DND-41 (cell line): ENCODE measurements around the gene COG8.

Source experiments
- EZH2 ChIP-seq: IDR thresholded peaks from 3 replicates; pipeline ENCODE4 v1.6.1; 2012; ENCODE audit warnings: borderline replicate concordance, low read depth, mild to moderate bottlenecking, moderate library complexity, low read length, inconsistent platforms; ENCODE audit not compliant: severe bottlenecking
- TF ChIP-seq, protein P1 (sequence below): IDR thresholded peaks from 2 replicates; pipeline ENCODE4 v1.5.1; 2012; ENCODE audit warnings: borderline replicate concordance, low read length, moderate library complexity, mild to moderate bottlenecking; ENCODE audit not compliant: poor library complexity, severe bottlenecking; ENCODE audit errors: extremely low read depth

DNA sequence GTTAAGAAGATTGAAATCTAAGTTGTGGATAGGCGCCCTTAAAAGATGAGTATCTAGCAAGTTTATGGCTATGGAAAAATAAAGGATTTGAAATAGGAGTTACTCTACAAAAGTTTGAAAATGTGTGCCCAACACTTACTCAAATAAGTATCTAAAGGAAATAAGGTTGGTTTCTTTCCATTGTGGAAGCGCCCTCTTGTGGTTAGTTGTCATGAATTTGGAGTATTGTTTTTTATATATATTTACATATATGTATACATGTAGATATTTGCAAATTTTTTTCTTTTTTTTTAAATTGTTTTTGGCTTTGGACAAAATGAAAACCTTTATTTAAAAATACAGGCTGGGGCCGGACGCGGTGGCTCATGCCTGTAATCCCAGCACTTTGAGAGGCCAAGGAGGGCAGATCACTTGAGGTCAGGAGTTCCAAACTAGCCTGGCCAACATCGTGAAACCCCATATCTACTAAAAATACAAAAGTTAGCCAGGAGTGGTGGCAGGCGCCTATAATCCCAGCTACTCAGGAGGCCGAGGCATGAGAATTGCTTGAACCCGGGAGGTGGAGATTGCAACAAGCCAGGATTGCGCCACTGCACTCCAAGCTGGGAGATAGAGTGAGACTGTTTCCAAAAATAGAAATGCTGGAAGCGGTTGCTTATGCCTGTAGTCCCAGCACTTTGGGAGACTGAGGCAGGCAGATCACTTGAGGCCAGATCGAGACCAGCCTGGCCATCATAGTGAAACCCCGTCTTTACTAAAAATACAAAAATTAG is 52.2 kb downstream of the COG8 start:
- TF ChIP-seq, protein P1, sequence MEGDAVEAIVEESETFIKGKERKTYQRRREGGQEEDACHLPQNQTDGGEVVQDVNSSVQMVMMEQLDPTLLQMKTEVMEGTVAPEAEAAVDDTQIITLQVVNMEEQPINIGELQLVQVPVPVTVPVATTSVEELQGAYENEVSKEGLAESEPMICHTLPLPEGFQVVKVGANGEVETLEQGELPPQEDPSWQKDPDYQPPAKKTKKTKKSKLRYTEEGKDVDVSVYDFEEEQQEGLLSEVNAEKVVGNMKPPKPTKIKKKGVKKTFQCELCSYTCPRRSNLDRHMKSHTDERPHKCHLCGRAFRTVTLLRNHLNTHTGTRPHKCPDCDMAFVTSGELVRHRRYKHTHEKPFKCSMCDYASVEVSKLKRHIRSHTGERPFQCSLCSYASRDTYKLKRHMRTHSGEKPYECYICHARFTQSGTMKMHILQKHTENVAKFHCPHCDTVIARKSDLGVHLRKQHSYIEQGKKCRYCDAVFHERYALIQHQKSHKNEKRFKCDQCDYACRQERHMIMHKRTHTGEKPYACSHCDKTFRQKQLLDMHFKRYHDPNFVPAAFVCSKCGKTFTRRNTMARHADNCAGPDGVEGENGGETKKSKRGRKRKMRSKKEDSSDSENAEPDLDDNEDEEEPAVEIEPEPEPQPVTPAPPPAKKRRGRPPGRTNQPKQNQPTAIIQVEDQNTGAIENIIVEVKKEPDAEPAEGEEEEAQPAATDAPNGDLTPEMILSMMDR = peak; percentile 53
- TF ChIP-seq EZH2 = no peak
